GM23248 (cell line): ENCODE results near the gene SHROOM2.

ENCODE experiments used
- EZH2 ChIP-seq: fragments of 200-600 bp; sonication (generic); IDR thresholded peaks from 2 replicates; pipeline ENCODE4 v1.6.1; 2018; ENCODE audit warnings: antibody characterized with exemption, mild to moderate bottlenecking; ENCODE audit not compliant: insufficient read depth, poor library complexity, severe bottlenecking
- EZH2phosphoT487 ChIP-seq: fragments of 200-600 bp; sonication (generic); IDR thresholded peaks from 2 replicates; pipeline ENCODE4 v1.6.1; 2018; ENCODE audit warnings: antibody characterized with exemption, moderate library complexity, mild to moderate bottlenecking, low read depth; ENCODE audit not compliant: insufficient read depth

GRCh38 chrX:9859711-9860555 lies 73.7 kb downstream of the SHROOM2 start:
- TF ChIP-seq EZH2 (no peak), EZH2phosphoT487 (no peak)
